ENCODE results near the gene SBK1.

DNA sequence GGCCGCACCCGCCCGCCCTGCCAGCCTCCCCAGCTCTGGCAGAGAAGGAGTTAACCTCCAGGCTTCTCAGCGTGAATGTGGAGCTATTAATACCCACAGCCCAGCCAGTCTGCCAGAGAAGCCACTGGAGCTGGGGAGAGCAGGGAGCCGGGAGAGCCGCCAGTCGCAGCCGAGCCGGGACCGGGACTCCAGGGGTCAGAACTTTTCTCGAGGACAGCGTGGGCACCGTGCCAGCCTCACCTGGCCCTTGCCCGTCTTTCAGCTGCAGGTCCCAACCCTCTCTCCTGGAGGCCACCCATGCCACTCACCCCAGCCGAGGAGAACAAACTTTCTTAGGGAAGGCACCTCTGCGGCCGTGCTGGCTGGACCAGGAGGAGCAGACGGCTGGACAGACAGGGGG lies 33.8 kb upstream of the SBK1 start:
- TF ChIP-seq ZNF384 (IDR thresholded peaks at IDR 0.05) (no peak), FOXM1 (IDR thresholded peaks at IDR 0.05; ENCODE audit: borderline replicate concordance) (no peak), NFRKB (IDR thresholded peaks at IDR 0.05) (no peak), SP1 (IDR thresholded peaks at IDR 0.05) (no peak), SUZ12 (IDR thresholded peaks at IDR 0.05) (no peak)

Data from HEK293T (cell line).